OCI-LY1 (cell line): ENCODE data around the gene EPB41L2.

Experiments used
- H2AFZ ChIP-seq: fragments of 200-600 bp; sonication (generic), shearing (Covaris generic); 2 replicates; pipeline ENCODE4 v1.6.0; 2014; ENCODE audit warnings: antibody characterized with exemption, mild to moderate bottlenecking, low read length
- H3F3A ChIP-seq: fragments of 200-600 bp; sonication (generic), shearing (Covaris generic); 2 replicates; pipeline ENCODE4 v1.6.0; 2014; ENCODE audit warnings: mild to moderate bottlenecking, antibody characterized with exemption, low read length, moderate library complexity; ENCODE audit not compliant: insufficient read depth
- H3K27ac ChIP-seq: fragments of 200-600 bp; sonication (generic); 2 replicates; pipeline ENCODE4 v1.5.1; 2014; ENCODE audit warnings: low read length, mixed run types, mild to moderate bottlenecking, low read depth; ENCODE audit not compliant: poor library complexity, severe bottlenecking
- H3K27me3 ChIP-seq: fragments of 200-600 bp; sonication (generic); 2 replicates; pipeline ENCODE4 v1.6.0; 2014; ENCODE audit warnings: antibody characterized with exemption, mild to moderate bottlenecking, low read length, moderate library complexity; ENCODE audit not compliant: insufficient read depth
- H3K36me3 ChIP-seq: fragments of 200-600 bp; sonication (generic); 2 replicates; pipeline ENCODE4 v1.6.1; 2014; ENCODE audit warnings: mild to moderate bottlenecking, antibody characterized with exemption, low read length, moderate library complexity, mixed read lengths; ENCODE audit not compliant: insufficient read depth
- H3K4me1 ChIP-seq: fragments of 200-600 bp; sonication (generic); 2 replicates; pipeline ENCODE4 v1.5.1; 2014; ENCODE audit warnings: mild to moderate bottlenecking, low read length, moderate library complexity; ENCODE audit not compliant: insufficient read depth, severe bottlenecking
- H3K4me2 ChIP-seq: fragments of 200-600 bp; sonication (generic), shearing (Covaris generic); 2 replicates; pipeline ENCODE4 v1.6.1; 2014; ENCODE audit warnings: low read length
- H3K4me3 ChIP-seq: fragments of 200-600 bp; sonication (generic); 2 replicates; pipeline ENCODE4 v1.5.1; 2014; ENCODE audit warnings: low read length, low read depth, mild to moderate bottlenecking, mixed read lengths; ENCODE audit not compliant: poor library complexity, severe bottlenecking
- H3K79me2 ChIP-seq: fragments of 200-600 bp; shearing (Covaris generic); 2 replicates; pipeline ENCODE4 v1.6.1; 2016; ENCODE audit warnings: mixed run types, low read length, mixed read lengths; ENCODE audit not compliant: insufficient read depth
- H3K9ac ChIP-seq: fragments of 200-600 bp; sonication (generic), shearing (Covaris generic); 2 replicates; pipeline ENCODE4 v1.6.1; 2014; ENCODE audit warnings: mild to moderate bottlenecking, low read length, mixed read lengths
- H3K9me2 ChIP-seq: fragments of 200-600 bp; sonication (generic), shearing (Covaris generic); 2 replicates; pipeline ENCODE4 v1.6.1; 2014; ENCODE audit warnings: low read depth, mild to moderate bottlenecking, low read length, mixed read lengths
- H3K9me3 ChIP-seq: fragments of 200-600 bp; shearing (Covaris generic); 2 replicates; pipeline ENCODE4 v1.6.1; 2014; ENCODE audit warnings: low read length, mixed read lengths
- H4K20me1 ChIP-seq: fragments of 200-600 bp; sonication (generic), shearing (Covaris generic); 2 replicates; pipeline ENCODE4 v1.6.0; 2016; ENCODE audit warnings: mild to moderate bottlenecking, low read length; ENCODE audit not compliant: insufficient read depth
- EZH2 ChIP-seq: fragments of 200-600 bp; sonication (generic), shearing (Covaris generic); IDR thresholded peaks from 2 replicates; pipeline ENCODE4 v1.8.0; 2017; ENCODE audit warnings: borderline replicate concordance, mixed run types, mild to moderate bottlenecking, antibody characterized with exemption, low read length, moderate library complexity, mixed read lengths
- TF ChIP-seq, protein P1 (sequence below): fragments of 200-600 bp; sonication (generic), shearing (Covaris generic); IDR thresholded peaks from 2 replicates; pipeline ENCODE4 v1.5.1; 2017; ENCODE audit warnings: mild to moderate bottlenecking, antibody characterized with exemption, low read length, moderate library complexity, mixed read lengths

EPB41L2 gene

DNA sequence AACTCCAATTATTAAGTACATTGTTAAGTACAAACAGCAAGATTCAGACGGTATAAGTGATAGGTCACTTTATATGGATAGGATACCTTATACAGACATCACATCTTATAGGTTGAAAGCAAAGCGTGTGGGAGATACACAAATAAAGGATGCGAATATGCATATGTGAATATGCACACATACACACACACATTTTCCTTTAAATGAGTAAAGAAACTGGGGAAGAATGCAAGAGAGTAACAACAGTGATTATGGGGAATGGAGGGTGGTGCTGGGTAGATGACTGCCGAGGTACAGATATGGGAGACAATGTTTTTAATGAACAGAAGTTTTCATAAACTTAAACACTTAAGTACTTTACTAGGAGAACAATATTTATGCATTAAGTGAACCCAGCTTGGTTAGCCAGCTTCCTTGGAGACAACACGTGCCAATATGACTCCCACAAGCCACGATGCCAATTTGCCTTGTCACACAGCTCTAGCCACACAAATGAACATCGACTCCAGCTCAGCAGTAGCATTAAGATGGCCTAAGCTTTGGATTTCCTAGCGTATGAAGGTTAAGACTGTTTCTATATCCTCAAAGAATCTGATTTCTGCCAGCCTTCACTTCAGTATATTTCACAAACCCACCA is 96.6 kb downstream of the EPB41L2 start:
- no peak overlapping the region for H3K4me3 ChIP-seq
- H3K27me3 ChIP-seq: no peaks in the 10 kb centered on the region
- no peaks in the 10 kb centered on the region for H3K36me3 ChIP-seq
- H3K79me2 ChIP-seq: no peaks in the 10 kb centered on the region
- H3K9ac ChIP-seq: no peak overlapping the region
- H3K4me2 ChIP-seq: no peak overlapping the region
- no peaks in the 10 kb centered on the region for H3K9me2 ChIP-seq
- H2AFZ ChIP-seq: no peak overlapping the region
- no peaks in the 10 kb centered on the region for H3K4me1 ChIP-seq
- no peaks in the 10 kb centered on the region for H3F3A ChIP-seq
- no peaks in the 10 kb centered on the region for H4K20me1 ChIP-seq
- H3K9me3 ChIP-seq: no peaks in the 10 kb centered on the region
- no peak overlapping the region for H3K27ac ChIP-seq
- no peak for TF ChIP-seq EZH2
- TF ChIP-seq, protein P1, sequence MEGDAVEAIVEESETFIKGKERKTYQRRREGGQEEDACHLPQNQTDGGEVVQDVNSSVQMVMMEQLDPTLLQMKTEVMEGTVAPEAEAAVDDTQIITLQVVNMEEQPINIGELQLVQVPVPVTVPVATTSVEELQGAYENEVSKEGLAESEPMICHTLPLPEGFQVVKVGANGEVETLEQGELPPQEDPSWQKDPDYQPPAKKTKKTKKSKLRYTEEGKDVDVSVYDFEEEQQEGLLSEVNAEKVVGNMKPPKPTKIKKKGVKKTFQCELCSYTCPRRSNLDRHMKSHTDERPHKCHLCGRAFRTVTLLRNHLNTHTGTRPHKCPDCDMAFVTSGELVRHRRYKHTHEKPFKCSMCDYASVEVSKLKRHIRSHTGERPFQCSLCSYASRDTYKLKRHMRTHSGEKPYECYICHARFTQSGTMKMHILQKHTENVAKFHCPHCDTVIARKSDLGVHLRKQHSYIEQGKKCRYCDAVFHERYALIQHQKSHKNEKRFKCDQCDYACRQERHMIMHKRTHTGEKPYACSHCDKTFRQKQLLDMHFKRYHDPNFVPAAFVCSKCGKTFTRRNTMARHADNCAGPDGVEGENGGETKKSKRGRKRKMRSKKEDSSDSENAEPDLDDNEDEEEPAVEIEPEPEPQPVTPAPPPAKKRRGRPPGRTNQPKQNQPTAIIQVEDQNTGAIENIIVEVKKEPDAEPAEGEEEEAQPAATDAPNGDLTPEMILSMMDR: no peak

DNA sequence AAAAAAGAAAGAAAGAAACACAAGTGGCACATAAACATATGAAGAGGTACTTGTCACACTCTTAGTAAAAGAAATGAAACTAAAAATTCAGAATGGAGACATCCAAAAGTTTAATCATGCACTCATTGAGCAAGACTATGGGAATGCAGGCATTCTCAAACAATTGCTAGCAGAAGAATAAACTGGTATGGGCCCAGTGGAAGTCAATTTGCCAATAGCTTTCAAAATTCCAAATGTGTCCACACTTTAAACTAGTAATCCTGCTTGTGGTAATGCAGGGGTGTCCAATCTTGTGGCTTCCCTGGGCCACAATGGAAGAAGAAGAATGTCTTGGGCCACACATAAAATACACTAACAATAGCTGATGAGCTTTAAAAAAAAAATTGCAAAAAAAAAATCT is 97.4 kb downstream of the EPB41L2 start:
- Histone ChIP-seq H3K9me2 (no peaks in the 10 kb centered on the region), H3K4me3 (no peak overlapping the region), H3K4me1 (no peaks in the 10 kb centered on the region), H3K36me3 (no peaks in the 10 kb centered on the region), H3F3A (no peaks in the 10 kb centered on the region), H4K20me1 (no peaks in the 10 kb centered on the region), H3K9ac (no peak overlapping the region), H3K9me3 (no peaks in the 10 kb centered on the region), H3K79me2 (no peaks in the 10 kb centered on the region), H3K4me2 (no peak overlapping the region), H2AFZ (no peak overlapping the region), H3K27me3 (no peaks in the 10 kb centered on the region), H3K27ac (no peak overlapping the region)
- TF ChIP-seq, protein P1: no peak
- TF ChIP-seq EZH2: no peak

DNA sequence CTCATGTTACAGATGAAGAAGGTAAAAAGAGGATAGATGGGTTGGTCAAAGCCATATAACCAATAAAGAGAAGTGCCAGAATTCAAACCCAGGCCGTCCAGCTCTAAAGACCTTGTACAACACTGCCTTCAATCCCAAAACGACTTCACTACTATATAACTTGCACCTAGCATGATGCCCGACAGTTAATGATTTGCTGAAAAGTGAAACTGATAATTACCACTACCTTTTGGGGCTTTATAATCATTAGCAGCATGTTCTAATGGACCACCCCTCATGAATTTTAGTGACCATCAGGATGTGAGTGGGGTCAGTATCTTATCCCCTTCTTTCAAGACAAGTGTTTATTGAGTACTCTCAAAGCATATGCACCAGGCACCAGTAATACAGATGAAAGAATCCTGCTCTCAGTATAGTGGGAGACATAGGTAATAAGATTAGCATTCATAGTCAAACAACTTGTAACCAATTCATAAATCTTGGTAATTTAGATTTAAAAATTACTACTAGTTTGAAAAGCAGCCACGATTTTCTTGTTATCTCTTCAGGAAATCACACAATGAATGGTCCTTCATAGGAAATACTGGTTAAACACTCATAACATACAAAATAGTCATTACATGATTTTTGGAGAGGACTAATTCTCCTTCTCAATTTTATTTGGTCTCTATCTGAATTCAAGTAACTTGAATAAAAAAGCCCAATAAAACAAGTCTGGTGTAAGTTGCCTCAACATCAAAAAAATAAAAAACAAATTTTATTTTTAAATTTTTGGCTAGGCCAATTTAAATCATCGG is 98.0 kb downstream of the EPB41L2 start:
- Histone ChIP-seq H3F3A (no peaks in the 10 kb centered on the region), H3K4me2 (no peak overlapping the region), H3K27me3 (no peaks in the 10 kb centered on the region), H3K4me3 (no peak overlapping the region), H3K36me3 (no peaks in the 10 kb centered on the region), H3K4me1 (no peaks in the 10 kb centered on the region), H3K79me2 (no peaks in the 10 kb centered on the region), H3K27ac (no peak overlapping the region), H3K9ac (no peak overlapping the region), H4K20me1 (no peaks in the 10 kb centered on the region), H2AFZ (no peak overlapping the region), H3K9me2 (no peaks in the 10 kb centered on the region), H3K9me3 (no peaks in the 10 kb centered on the region)
- TF ChIP-seq, protein P1: no peak
- no peak for TF ChIP-seq EZH2
